ENCODE measurements around the gene KRT12.

GRCh38 chr17:40910441-40910841 is 43.4 kb upstream of the KRT12 start:
- TF ChIP-seq EZH2 (IDR thresholded peaks at IDR 0.05; ENCODE audit: borderline replicate concordance, low read depth, low read length, poor library complexity, severe bottlenecking) (no peak), CTCF (conservative IDR thresholded peaks at IDR 0.05; ENCODE audit: low read depth, low read length) (no peak)
